HCEC 1CT (cell line): ENCODE data around the gene IARS2.
A peak's percentile ranks its signal among the peaks of the same experiment; 100 is the strongest.
"Not testable (repeated sequence)": the region's sequence is repeated elsewhere in the genome, so short reads cannot be mapped to it uniquely, and the experiment has no call there.

ENCODE experiments used
- DNase-seq: peaks from one replicate; pipeline ENCODE4 v3.0.0-alpha.2; 2017

Gene IARS2

GRCh38 chr1:220113136-220113695 lies 19.3 kb downstream of the IARS2 start:
- DNase-seq = no peak

- no peak for DNase-seq
These were observed 25.1 kb downstream of the IARS2 start for GRCh38 chr1:220119043-220119512.

GRCh38 chr1:220121791-220122530 lies 28.0 kb downstream of the IARS2 start:
- DNase-seq = no peak

- DNase-seq = no peak
These were observed 29.1 kb downstream of the IARS2 start for GRCh38 chr1:220123066-220123465.

GRCh38 chr1:220123889-220124288 lies 30.0 kb downstream of the IARS2 start:
- peak; percentile 19 for DNase-seq

GRCh38 chr1:220124542-220124941 lies 30.6 kb downstream of the IARS2 start:
- DNase-seq = no peak

- DNase-seq = no peak
These were observed 33.1 kb downstream of the IARS2 start for GRCh38 chr1:220127076-220127475.

GRCh38 chr1:220129479-220130210 lies 35.7 kb downstream of the IARS2 start:
- no peak for DNase-seq

GRCh38 chr1:220135755-220136154 lies 41.8 kb downstream of the IARS2 start:
- DNase-seq = no peak

- no peak for DNase-seq
These were observed 43.3 kb downstream of the IARS2 start for GRCh38 chr1:220137019-220137786.

GRCh38 chr1:220139966-220140365 lies 46.0 kb downstream of the IARS2 start:
- no peak for DNase-seq

- DNase-seq = no peak
These were observed 50.1 kb downstream of the IARS2 start for GRCh38 chr1:220144051-220144450.

- no peak for DNase-seq
These were observed 55.8 kb downstream of the IARS2 start for GRCh38 chr1:220149742-220150141.

- no peak for DNase-seq
These were observed 57.5 kb downstream of the IARS2 start for GRCh38 chr1:220151454-220151853.

- no peak for DNase-seq
These were observed 59.2 kb downstream of the IARS2 start for GRCh38 chr1:220153147-220153546.

GRCh38 chr1:220156620-220157146 lies 62.8 kb downstream of the IARS2 start:
- no peak for DNase-seq

GRCh38 chr1:220157738-220158137 lies 63.8 kb downstream of the IARS2 start:
- DNase-seq = no peak

- DNase-seq = not testable (repeated sequence)
These were observed 64.6 kb downstream of the IARS2 start for GRCh38 chr1:220158530-220158929.

- DNase-seq = no peak
These were observed 65.1 kb downstream of the IARS2 start for GRCh38 chr1:220159041-220159440.

- DNase-seq = no peak
These were observed 66.1 kb downstream of the IARS2 start for GRCh38 chr1:220160027-220160426.

GRCh38 chr1:220164116-220164515 lies 70.2 kb downstream of the IARS2 start:
- no peak for DNase-seq

GRCh38 chr1:220164517-220164916 lies 70.6 kb downstream of the IARS2 start:
- no peak for DNase-seq

GRCh38 chr1:220166853-220167252 lies 72.9 kb downstream of the IARS2 start:
- no peak for DNase-seq
